WERI-Rb-1 (cell line): Measurements from ENCODE around the gene ALDOA.
A peak's percentile ranks its signal among the peaks of the same experiment; 100 is the strongest.

ENCODE experiments used
- DNase-seq: peaks from one replicate; pipeline ENCODE4 v3.0.0-alpha.2; 2020
- H3K27ac ChIP-seq: fragments of 250-450 bp; sonication (Bioruptor Pico); 2 replicates; pipeline ENCODE4 v1.5.1; 2020; ENCODE audit warnings: mild to moderate bottlenecking, moderate library complexity
- H3K27me3 ChIP-seq: fragments of 250-450 bp; sonication (Bioruptor Pico); 2 replicates; pipeline ENCODE4 v1.5.1; 2021; ENCODE audit warnings: mild to moderate bottlenecking, low read depth, moderate library complexity; ENCODE audit not compliant: insufficient read depth, severe bottlenecking
- H3K36me3 ChIP-seq: fragments of 250-450 bp; sonication (Bioruptor Pico); 2 replicates; pipeline ENCODE4 v1.5.1; 2020; ENCODE audit warnings: mild to moderate bottlenecking, moderate library complexity
- H3K4me3 ChIP-seq: 2 replicates; pipeline ENCODE4 v1.5.1; 2011; ENCODE audit warnings: low read depth, mild to moderate bottlenecking, control low read depth, low read length
- H3K9me3 ChIP-seq: fragments of 250-450 bp; sonication (Bioruptor Pico); 2 replicates; pipeline ENCODE4 v1.5.1; 2021; ENCODE audit warnings: mild to moderate bottlenecking, moderate library complexity; ENCODE audit not compliant: severe bottlenecking
- CTCF ChIP-seq: IDR thresholded peaks from 2 replicates; pipeline ENCODE4 v1.5.1; 2011; ENCODE audit warnings: low read depth, mild to moderate bottlenecking, control low read depth, inconsistent platforms, low read length

Gene ALDOA

GRCh38 chr16:30087181-30087898 lies 21.8 kb downstream of the ALDOA start:
- Histone ChIP-seq H3K9me3 (no peaks in the 10 kb centered on the region), H3K4me3 (no peak overlapping the region), H3K36me3 (peaks cover 34% of the 10 kb centered on the region), H3K27me3 (no peaks in the 10 kb centered on the region), H3K27ac (no peak overlapping the region)
- no peak for TF ChIP-seq CTCF
- no peak for DNase-seq

GRCh38 chr16:30088237-30088831 lies 22.8 kb downstream of the ALDOA start:
- no peaks in the 10 kb centered on the region for H3K27me3 ChIP-seq
- no peaks in the 10 kb centered on the region for H3K9me3 ChIP-seq
- H3K36me3 ChIP-seq: peaks cover 24% of the 10 kb centered on the region
- DNase-seq: no peak
- no peak overlapping the region for H3K4me3 ChIP-seq
- H3K27ac ChIP-seq: no peak overlapping the region
- no peak for TF ChIP-seq CTCF

- H3K9me3 ChIP-seq: no peaks in the 10 kb centered on the region
- H3K27me3 ChIP-seq: no peaks in the 10 kb centered on the region
- no peak overlapping the region for H3K4me3 ChIP-seq
- peaks cover 21% of the 10 kb centered on the region for H3K36me3 ChIP-seq
- TF ChIP-seq CTCF: no peak
- DNase-seq: no peak
- no peak overlapping the region for H3K27ac ChIP-seq
Observed at GRCh38 chr16:30088832-30089624, 23.5 kb downstream of the ALDOA start.

- H3K4me3 ChIP-seq: peak overlapping the region; percentile 48
Observed at GRCh38 chr16:30090610-30091331, 25.2 kb downstream of the ALDOA start.

More at GRCh38 chr16:30090610-30091331, 25.2 kb downstream of the ALDOA start:
- H3K27ac ChIP-seq: peak overlapping the region; percentile 92
- H3K9me3 ChIP-seq: no peaks in the 10 kb centered on the region
- no peaks in the 10 kb centered on the region for H3K27me3 ChIP-seq
- H3K36me3 ChIP-seq: peaks cover 14% of the 10 kb centered on the region
- no peak for DNase-seq
- no peak for TF ChIP-seq CTCF
